Urothelium cell line (cell line): ENCODE data around the gene ARHGEF9.
"Not testable (repeated sequence)": the region's sequence is repeated elsewhere in the genome, so short reads cannot be mapped to it uniquely, and the experiment has no call there.

Experiments
- DNase-seq: peaks from one replicate; pipeline ENCODE4 v3.0.0; 2011; ENCODE audit warnings: low spot score, mixed read lengths
- FAIRE-seq: peaks from 2 replicates; lab custom pipeline; 2011; peaks lifted over from hg19 to GRCh38; lab: Jason Lieb, UNC

ARHGEF9 gene

DNA sequence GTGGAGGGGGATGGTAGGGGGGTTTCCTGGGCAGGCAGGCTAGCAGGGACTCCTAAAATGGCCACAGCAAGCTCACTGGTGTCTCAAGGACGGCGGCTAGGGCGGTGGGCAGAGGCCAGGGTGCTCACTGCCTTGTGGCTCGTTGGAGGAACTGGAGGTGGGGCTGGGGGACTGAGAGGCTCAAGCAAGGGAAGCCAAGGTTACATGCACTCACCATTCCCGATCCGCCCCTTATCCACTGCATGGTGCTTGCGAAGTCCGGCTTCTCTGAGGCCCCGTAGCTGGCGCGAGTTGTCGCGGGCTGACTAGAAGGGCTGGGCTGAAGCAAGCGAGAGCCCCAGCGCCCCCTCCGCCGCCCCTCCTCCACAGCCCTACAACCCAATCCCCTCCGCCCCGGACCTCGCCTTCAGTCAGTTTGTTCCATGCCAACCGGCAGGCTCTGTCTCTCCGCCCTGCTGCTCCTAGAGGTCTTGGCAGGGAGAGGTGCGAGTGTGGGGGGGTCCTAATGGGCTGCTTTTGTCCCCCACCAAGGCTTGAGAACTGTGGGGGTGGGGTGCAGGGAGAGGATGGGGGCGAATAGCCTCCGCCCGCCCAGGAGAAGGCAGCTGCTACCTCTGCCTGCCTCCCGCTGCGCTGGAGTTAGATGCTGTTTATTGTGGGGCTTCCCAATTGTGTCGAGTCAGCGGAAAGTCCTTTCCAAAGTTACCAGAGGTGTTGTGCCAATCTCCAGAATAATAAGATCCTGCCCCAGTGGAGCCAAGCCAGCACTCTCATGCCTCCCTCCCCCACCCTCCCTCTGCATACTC is at the start of gene ARHGEF9:
TSS of gene ARHGEF9 (minus strand) at position 313 of the 806 bp plus-strand sequence. CDS start at position 244, 69 bp downstream.
- no peak for DNase-seq
- FAIRE-seq: no peak

DNA sequence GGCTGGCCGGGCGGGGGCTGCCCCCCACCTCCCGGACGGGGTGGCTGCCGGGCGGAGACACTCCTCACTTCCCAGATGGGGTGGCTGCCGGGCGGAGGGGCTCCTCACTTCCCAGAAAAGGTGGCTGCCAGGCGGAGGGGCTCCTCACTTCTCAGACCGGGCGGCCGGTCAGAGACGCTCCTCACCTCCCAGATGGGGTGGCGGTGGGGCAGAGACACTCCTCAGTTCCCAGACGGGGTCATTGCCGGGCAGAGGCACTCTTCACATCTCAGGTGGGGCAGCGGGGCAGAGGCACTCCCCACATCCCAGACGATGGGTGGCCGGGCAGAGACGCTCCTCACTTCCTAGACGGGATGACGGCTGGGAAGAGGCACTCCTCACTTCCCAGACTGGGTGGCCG is 40.4 kb upstream of the ARHGEF9 start:
- not testable (repeated sequence) for FAIRE-seq, DNase-seq

DNA sequence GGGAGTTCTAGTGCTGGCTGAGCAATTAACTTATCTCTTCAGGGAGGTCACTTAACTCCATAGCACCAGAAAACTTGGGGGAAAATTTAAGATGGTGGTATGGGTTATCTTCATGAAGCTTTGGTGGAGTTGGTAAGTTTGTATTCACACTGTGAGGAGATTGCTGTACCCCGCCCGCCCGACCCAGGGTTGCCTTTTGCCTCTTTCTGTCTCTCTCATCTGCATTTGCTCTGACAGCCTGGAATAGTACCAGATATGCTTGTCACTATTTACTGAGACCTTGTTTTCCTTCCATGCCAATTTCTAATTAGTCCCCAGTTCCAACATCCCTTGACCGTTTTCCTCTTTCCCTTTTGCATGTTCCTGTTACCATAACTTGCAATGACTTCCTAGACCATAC is 33.1 kb upstream of the ARHGEF9 start:
- FAIRE-seq: no peak
- DNase-seq: no peak

DNA sequence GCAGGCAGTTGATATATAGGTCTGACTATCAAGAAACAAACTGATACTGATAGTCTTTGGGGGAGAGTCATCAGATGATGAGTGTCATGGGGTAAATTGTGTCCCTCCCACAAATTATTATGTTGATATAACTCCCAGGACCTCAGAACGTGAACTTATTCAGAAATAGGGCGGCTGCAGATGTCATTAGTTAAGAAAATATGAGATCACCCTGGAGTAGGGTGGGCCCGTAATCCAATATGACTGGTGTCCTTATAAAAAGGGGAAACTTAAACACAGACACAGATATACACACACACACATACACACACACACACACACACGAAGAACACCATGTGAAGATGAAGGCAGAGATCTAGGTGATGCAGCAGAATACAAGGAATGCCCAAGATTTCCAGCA is 32.7 kb upstream of the ARHGEF9 start:
- DNase-seq: no peak
- no peak for FAIRE-seq

DNA sequence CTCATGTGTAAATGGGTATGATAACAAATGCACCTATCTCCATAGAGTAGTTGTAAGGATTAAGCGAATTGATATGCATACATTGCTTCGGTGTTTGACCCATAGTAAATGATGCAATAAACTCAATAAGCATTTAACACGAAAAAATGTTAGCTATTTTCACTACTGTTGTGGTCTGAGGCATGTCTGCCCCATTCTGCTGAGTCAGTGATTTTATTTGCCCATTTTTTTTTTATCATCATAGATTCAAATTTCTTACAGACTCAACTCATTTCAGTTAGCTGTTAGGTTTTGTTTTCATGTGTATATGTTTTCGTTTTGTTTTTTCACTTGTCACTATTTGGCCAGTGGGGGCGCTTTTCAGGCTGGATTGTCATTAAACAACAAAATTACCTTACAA is 27.8 kb upstream of the ARHGEF9 start:
- FAIRE-seq (no peak), DNase-seq (no peak)

DNA sequence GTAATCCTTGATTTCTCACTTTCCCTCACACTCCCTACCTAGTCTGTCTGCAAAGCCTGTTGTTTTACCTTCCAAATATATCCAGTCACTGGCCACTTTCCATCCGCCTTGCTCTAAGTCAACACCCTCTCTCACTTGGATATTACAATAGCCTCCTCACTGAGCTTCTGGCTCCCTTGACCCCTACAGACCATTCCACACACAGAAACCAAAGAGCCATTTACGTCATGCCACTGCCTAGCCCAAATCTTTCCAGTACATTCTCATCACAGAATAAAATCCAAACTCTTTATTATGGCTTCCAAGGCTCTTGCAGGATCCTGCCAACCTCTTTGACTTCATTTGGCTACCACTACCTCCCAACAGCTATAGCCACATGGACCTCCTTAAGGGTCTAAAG is 25.7 kb upstream of the ARHGEF9 start:
- DNase-seq (no peak), FAIRE-seq (no peak)

DNA sequence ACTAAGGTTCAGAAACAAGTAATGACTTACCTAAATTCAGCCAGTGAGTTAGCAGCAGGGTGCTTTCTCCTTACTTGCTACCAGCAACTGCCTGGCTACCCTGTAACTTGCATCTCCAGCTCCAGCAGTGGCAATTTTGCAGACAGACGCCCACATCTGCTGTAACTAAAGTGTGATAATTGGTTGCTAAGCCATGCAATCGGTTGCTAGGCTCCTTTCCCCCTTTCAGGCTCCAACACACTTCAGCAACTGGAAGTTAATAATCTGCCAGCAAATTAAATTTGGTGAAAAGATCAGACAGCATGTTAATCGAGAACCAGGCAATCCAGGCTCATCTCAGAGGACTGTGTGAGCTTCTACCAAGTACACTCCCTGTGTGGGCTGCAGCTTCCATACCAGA is 24.2 kb upstream of the ARHGEF9 start:
- FAIRE-seq: no peak
- no peak for DNase-seq

DNA sequence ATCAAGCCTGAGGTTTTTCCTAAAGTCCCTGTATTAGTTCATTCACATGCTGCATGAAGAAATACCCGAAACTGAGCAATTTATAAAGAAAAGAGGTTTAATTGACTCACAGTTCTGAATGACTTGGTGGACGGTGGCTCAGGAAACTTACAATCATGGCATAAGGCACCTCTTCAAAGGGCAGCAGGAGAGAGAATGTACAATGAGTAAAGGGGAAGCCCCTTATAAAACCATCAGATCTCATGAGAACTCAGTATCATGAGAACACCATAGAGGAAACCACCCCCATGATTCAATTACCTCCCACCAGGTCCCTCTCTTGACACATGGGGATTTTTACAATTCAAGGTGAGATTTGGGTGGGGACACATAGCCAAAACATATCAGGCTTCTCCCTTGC is 10.4 kb upstream of the ARHGEF9 start:
- FAIRE-seq, DNase-seq: not testable (repeated sequence)

DNA sequence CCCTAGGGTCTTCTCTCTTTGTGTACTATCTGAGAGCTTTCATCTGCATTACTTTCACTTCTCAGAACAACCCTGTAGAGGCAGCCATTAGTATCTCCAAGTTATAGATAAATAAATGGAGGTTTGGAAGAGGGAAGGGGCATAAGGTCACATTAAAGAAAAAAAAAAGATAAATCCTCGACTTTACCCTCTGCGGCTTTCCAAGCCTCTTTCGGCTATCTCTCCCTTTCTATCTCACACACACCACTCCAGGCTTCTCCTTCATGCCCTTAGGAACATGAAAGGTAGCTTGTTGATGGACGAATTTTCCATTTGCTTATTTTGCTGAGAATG is 660 bp upstream of the ARHGEF9 start:
- FAIRE-seq (no peak), DNase-seq (no peak)

DNA sequence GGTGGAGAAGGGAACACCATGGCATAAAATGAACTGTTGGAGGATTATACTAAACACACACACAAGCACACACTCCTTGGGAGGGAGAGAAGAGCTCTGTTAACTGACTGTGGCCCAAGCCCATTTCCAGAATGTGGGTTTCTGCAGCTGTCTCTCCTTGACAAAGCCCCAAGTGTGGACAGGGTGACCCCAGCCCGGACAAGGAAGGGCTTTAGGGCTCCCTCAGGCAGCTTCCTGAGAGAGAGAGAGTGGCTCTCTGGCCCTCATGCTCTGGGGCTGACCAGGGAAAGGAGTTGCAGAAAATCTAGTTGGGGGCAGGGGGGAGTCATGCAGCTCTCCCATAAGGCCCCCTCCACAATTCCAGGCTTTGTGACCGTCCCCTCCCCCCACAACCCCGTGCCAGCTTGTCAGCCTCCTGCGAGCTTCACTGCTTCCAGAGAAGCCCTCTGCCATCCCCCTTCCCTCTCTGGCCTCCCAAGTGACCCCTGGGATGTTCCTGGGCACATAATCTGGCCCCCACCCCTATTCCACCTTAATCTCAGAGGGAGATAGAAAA is 590 bp downstream of the ARHGEF9 start:
- no peak for FAIRE-seq

DNA sequence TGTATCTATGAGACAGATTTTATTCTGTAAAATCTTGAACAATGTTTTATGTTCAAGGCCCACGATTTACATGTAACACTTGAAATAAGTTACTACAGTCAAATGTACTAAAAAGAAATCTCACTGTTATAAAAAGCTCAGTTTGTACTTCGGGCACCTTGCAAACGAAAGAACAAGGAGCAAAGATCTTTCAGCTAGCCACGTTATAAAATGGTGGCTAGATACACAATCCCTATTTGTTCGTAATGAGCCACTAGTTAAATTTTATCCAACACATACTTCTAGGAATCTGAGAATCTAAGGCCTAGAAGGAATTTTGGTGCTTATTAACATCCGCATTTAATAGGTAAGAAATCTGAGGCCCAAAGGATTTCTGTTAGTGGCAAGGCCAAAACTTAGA is 2.5 kb downstream of the ARHGEF9 start:
- FAIRE-seq (no peak), DNase-seq (no peak)

More for the DNA sequence above, 590 bp downstream of the ARHGEF9 start:
- DNase-seq: no peak

DNA sequence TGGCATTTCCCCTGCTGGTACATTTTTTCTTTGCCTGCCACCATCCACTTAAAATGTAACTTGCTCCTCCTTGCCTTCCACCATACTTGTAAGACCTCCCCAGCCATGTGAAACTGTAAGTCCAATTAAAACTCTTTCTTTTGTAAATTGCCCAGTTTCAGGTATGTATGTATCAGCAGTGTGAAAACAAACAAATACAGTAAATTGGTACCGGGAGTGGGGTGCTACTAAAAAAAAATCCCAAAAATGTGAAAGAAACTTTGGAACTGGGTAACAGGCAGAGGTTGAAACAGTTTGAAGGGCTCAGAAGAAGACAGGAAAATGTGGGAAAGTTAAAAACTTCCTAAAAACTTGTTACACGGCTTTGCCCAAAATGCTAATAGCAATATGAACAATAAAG is 16.3 kb downstream of the ARHGEF9 start:
- FAIRE-seq: no peak
- no peak for DNase-seq

DNA sequence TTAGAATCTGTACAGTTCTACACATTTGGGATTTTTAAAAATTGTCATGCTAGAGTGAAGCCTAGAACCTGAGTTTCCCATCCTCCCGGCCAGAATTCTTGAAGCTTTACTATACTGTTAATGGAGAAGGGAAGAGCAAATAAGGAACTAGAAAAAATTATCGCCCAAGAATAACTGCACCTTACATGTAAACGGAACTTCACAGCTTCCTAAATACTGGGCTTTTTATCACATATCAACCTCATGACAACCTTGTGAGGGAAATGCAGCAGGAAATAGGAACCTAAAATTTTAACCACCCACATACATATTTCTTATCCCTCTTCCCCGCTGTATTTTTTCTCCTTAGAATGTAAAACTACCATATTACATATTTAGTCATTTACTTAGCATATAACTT is 19.3 kb downstream of the ARHGEF9 start:
- FAIRE-seq: no peak
- no peak for DNase-seq

DNA sequence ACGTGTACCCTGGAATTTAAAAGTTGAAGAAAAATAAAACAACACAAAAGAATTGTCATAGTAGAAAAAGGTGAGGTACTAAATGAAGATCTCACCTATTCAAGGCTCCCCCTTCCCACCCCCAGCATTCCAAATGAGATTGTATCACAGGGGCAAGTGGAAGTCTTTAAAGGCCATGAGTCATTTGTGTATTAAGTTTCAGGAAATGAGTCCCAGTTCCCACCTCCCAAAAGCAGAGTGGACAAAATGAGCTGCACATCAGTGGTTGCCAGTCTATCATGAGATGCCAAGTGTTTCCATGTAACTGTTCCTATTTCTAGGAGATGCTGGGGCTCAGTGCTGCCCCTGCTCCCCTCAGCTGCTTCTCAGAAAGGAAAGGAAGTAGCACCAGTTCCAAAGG is 20.1 kb downstream of the ARHGEF9 start:
- FAIRE-seq (no peak), DNase-seq (peak; percentile 35)

DNA sequence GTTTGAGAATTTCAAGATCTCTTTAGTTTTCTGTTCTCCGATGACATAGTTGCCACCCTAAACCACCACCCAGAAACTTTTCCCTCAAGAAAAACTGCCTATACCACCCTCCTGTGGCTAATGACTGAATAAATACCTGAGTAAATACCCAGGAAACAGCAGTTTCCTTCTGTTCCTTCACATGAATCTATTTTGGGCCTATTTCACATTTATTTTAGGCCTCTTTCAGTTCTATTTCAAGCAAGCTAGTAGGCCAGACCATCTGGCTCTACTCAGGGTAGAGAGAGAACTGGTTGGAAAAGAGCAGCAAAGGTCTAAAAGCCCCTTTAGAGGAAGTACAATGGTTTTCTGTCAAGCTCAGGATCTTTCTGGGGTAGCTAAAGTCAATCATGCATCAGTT is 23.4 kb downstream of the ARHGEF9 start:
- FAIRE-seq: no peak

DNA sequence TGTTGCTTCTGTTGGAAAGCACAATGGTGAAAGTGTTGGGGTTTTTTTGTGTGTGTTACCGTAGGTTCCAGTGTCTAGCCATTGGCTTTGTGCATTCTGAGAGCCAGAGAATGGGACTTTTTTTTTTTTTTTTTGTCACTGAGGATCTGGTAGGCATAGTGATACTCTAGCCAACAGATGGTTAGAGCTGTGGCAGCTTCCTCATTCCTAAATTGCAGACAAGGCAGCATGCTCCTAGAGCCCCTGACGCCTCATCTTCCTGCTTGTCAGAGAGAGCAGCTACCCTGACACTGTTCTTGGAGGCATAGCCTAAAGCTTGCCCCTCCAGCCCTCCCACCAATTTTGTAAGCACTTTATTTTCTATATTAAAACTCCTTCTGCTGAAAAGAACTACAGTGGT is 27.0 kb downstream of the ARHGEF9 start:
- DNase-seq (no peak), FAIRE-seq (no peak)

More for the DNA sequence above, 23.4 kb downstream of the ARHGEF9 start:
- DNase-seq: no peak

DNA sequence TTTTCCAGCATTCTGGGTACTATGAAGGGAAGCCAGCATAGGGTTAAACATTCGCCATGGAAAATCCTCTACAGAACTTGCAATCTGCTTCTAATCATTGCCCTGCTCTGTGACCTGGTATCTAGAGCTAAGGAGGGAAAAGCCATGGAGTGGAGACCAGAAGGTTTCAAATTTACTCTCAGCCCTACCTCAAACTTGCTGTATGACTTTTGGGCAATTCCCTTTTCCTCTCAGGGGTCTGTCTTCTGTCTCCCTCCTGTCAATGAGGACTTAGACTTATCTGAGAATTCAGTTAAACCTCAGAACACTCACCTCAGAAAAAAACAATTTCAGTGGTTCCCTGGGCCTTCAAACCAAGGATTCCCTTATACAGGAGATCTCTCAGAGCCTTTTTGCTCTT is 29.1 kb downstream of the ARHGEF9 start:
- FAIRE-seq: no peak
- DNase-seq: no peak

DNA sequence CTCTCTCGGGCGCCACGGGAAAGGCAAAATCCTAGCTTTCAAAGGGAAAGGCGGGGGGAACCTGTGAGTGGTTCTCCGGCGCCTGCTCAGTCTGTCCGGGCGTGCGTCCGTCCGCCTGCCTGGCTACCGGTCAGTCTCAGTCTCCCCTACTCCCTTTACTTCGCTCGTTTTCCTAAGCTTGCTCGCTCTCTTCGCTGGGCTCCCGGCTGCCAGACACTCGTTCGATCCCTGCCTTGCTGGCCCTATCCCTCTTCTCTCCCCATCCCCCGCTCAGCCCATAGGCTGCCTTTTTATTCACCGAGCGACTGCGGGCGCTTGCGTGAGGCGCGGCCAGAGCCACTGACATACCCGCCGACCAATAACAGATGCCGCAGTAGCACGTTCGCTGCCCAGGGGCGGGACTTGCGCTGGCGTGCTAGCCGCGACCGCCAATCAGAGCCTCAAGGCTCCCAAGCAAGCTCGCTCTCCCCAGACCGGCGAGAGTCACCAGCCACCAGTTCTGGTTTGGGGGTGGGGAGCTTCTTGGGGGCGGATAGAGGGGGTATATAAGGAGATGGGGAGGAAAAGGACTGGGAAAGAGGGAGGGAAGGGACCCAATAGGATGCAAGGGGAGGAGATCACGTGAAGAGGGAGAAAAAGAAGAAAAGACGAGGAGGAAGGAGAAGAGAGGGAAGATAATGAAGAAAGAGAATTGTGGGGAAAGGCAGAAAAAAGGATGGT is 30.0 kb downstream of the ARHGEF9 start:
- DNase-seq (peak; percentile 93), FAIRE-seq (peak; percentile 17)

DNA sequence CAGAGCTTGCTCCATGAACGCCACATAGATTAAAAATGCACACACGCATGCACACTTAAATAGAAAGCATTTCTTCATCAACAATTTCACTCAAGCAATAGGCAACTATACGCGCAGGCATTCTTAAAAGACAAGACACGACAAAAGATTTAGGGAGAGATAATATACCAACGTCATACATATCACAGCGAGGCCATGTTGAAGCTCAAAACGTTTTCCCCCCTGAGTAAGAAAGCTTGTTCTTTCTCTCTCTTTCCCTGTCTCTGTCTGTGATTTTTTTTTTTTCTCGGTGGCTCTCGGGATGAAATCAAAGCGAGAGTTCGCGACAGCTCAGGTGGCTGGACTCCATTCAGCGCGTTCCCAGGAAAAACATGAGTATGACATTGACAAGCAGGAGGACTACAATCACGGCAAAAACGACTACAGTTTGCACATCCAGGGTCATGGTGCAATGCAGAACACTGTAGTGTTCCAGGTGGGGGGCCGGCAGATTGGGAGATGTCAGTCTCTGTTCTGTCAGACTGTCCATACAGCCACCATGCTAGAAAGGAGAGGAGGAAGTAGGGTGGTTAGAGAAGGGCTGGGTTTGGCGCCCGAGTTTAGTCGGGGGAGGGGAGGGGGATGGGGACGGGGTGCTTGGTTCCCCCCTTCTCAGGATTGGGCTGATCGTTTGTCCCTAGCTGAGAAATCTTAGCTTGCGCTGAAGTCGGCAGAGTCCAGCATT is 30.7 kb downstream of the ARHGEF9 start:
- no peak for DNase-seq
- no peak for FAIRE-seq

DNA sequence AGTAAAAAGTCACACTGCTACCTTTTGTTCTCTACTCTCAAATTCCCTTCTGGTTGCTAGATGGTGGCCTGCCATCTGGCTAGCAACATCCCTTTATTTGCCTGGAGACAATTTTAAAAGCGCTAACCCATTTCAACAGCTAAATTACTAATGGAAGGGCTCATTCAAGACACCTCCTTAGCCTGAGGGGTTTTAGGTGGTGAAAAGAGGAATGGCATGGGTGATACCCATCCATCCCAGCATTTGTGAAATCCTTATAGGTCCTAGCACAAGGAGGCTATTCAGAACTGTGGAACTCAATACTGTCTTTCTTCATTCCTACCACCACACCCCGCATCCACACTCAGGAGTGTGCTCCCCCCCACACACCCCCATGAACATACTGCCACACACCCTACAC is 33.5 kb downstream of the ARHGEF9 start:
- FAIRE-seq: no peak
- DNase-seq: no peak

DNA sequence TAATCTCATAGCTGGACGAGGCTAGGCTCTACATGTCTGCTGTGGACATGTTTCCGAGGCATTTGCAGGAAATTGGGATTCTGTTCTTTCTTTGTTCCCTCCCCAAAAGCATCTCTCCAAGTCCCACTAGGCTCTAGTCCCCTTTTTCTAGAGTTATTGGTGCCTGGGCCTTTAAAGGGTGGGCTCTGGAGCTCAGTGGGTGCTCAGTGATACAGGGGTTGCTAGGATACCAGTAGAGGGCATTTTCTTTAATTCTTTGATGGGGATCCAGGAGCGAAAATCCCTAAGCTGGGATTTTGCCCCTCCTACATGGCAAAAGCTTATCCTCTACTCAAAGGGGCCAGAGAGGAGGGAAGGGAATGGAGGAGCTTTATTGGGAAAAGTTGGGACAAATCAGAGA is 34.2 kb downstream of the ARHGEF9 start:
- FAIRE-seq (no peak), DNase-seq (no peak)
